HepG2 (cell line): ENCODE measurements around the gene C1orf146. TPM values are rescaled to one million over a fixed set of nuclear protein-coding genes. Genes with fewer than 3 reads are reported as not detected.

Source experiments
- ATAC-seq: fragments of 200-7000 bp; cut with Tn5 transposase; 3 replicates; pipeline ENCODE4 v1.9.1; 2020; ENCODE audit warnings: mild to moderate bottlenecking, moderate library complexity
- BruUV-seq: library from RNA; stranded (reverse); fragments of 400-500 nt; replicated peaks from 2 replicates; lab custom pipeline; 2021; lab: Mats Ljungman, UMichigan
- CTCF ChIA-PET: fragments of 300-600 bp; formaldehyde crosslinking; extraction: SDS; loops from one replicate; lab custom pipeline; 2021; ENCODE audit warnings: low total read pairs, inconsistent platforms, low intra/inter-chr PET ratio; lab: Yijun Ruan, JAX
- POLR2A ChIA-PET: fragments of 350-600 bp; sonication (Branson Sonifier 250); formaldehyde crosslinking; loops from one replicate; lab custom pipeline; 2020; ENCODE audit warnings: antibody characterized with exemption, inconsistent platforms; lab: Yijun Ruan, JAX
- DNase-seq: peaks from one replicate; pipeline ENCODE4 v3.0.0-alpha.2; 2015; ENCODE audit warnings: low spot score
- FAIRE-seq: peaks from 3 replicates; lab custom pipeline; 2011; peaks lifted over from hg19 to GRCh38; lab: Jason Lieb, UNC
- H2AFZ ChIP-seq: one replicate; pipeline ENCODE4 v1.6.1; 2011; ENCODE audit warnings: low read length, inconsistent platforms
- H3K27ac ChIP-seq: fragments of 300-600 bp; 3 replicates; pipeline ENCODE4 v1.8.0; 2011; ENCODE audit warnings: mixed run types, mild to moderate bottlenecking, mixed read lengths, low read length, inconsistent platforms; ENCODE audit not compliant: insufficient read depth; ENCODE audit errors: extremely low read length
- H3K27me3 ChIP-seq, 2 experiments: fragments of 200-600 bp in 1 of 2; 2 replicates in 1 of 2; 3 replicates in 1 of 2; pipeline versions ENCODE4 v1.6.0 to v1.8.0; 2011; ENCODE audit warnings: low read length in 2 of 2, mild to moderate bottlenecking in 2 of 2, moderate library complexity in 2 of 2, inconsistent platforms in 1 of 2; ENCODE audit not compliant: insufficient read depth in 2 of 2, control insufficient read depth in 1 of 2
- H3K36me3 ChIP-seq, 2 experiments: fragments of 200-600 bp in 1 of 2; replicated peaks in 1 of 2; 2 replicates in 1 of 2; 3 replicates in 1 of 2; pipeline versions ENCODE4 v1.5.1 to v1.8.0; 2011; ENCODE audit warnings: low read length in 2 of 2, inconsistent platforms in 1 of 2; ENCODE audit not compliant: insufficient read depth in 2 of 2, control insufficient read depth in 1 of 2
- H3K4me1 ChIP-seq: 2 replicates; pipeline ENCODE4 v1.5.1; 2012; ENCODE audit warnings: low read length, inconsistent platforms; ENCODE audit not compliant: insufficient read depth
- H3K4me2 ChIP-seq: 2 replicates; pipeline ENCODE4 v1.6.0; 2011; ENCODE audit warnings: low read depth, low read length, inconsistent platforms
- H3K4me3 ChIP-seq, 3 experiments: fragments of 200-600 bp in 1 of 3; sonication (generic), shearing (Covaris generic) in 1 of 3; replicated peaks in 1 of 3; 2 replicates each; pipeline ENCODE4 v1.5.1; 2011 to 2016; ENCODE audit warnings: low read length in 3 of 3, inconsistent platforms in 2 of 3, low read depth in 2 of 3, mild to moderate bottlenecking in 2 of 3, control low read depth in 1 of 3, mixed read lengths in 1 of 3; ENCODE audit not compliant: insufficient read depth in 1 of 3
- H3K79me2 ChIP-seq: one replicate; pipeline ENCODE4 v1.6.1; 2011; ENCODE audit warnings: low read length, inconsistent platforms; ENCODE audit not compliant: insufficient read depth
- H3K9ac ChIP-seq: 2 replicates; pipeline ENCODE4 v1.6.0; 2011; ENCODE audit warnings: mild to moderate bottlenecking, low read depth, low read length, inconsistent platforms; ENCODE audit not compliant: insufficient read depth
- H3K9me3 ChIP-seq: 2 replicates; pipeline ENCODE4 v1.5.1; 2012; ENCODE audit warnings: mild to moderate bottlenecking, low read length
- H4K20me1 ChIP-seq: 2 replicates; pipeline ENCODE4 v1.6.0; 2011; ENCODE audit warnings: inconsistent platforms, mild to moderate bottlenecking, low read length, moderate library complexity; ENCODE audit not compliant: insufficient read depth
- ATF1 ChIP-seq: IDR thresholded peaks from 2 replicates; pipeline ENCODE4 v1.6.1; 2016; ENCODE audit warnings: mild to moderate bottlenecking, control low read depth
- MXD4 ChIP-seq: IDR thresholded peaks from 2 replicates; pipeline ENCODE4 v1.6.1; 2016; ENCODE audit warnings: mild to moderate bottlenecking, missing biosample characterization, missing genetic modification reagents
- NCOR1 ChIP-seq: fragments of 200-600 bp; sonication (generic); IDR thresholded peaks from 2 replicates; pipeline ENCODE4 v1.7.0; 2017; ENCODE audit warnings: antibody characterized with exemption, low read length, borderline replicate concordance
- ZNF343 ChIP-seq: sonication (generic); formaldehyde crosslinking; IDR thresholded peaks from 2 replicates; pipeline ENCODE4 v1.4.0; 2020; ENCODE audit warnings: mild to moderate bottlenecking, missing genetic modification reagents
- ZNF749 ChIP-seq: sonication (generic); formaldehyde crosslinking; IDR thresholded peaks from 2 replicates; pipeline ENCODE4 v1.8.0; 2022; ENCODE audit warnings: mild to moderate bottlenecking, missing genetic modification reagents, moderate library complexity, borderline replicate concordance
- ZNF790 ChIP-seq: sonication (generic); formaldehyde crosslinking; IDR thresholded peaks from 2 replicates; pipeline ENCODE4 v1.8.0; 2022; ENCODE audit warnings: missing genetic modification reagents, mild to moderate bottlenecking, borderline replicate concordance
- WGBS: methylation state at CpG from one replicate; pipeline ENCODE4 v1.1.6; 2017; ENCODE audit warnings: low lambda C conversion rate; 5-methylcytosine and 5-hydroxymethylcytosine counted together
- in situ Hi-C: cut with HindIII; loops from 2 replicates; pipeline ENCODE4 v1.10.0; 2017; ENCODE audit warnings: low pct_unique_long_range_greater_than_20kb; ENCODE audit not compliant: extremely low pct_ligation_motif_present
- intact Hi-C: fragments of 100-400 bp; cut with micrococcal nuclease; formaldehyde crosslinking; loops from one replicate; pipeline ENCODE4 v1.10.0; 2022; ENCODE audit not compliant: unreplicated experiment
- polyA plus RNA-seq, 8 experiments: library from polyadenylated mRNA; depleted of rRNA in 3 of 8; stranded (reverse) in 7 of 8; unstranded in 1 of 8; fragments of >200 nt; fragmentation: Illumina TruSeq in 4 of 8; extraction: Trizol in 4 of 8; gene quantifications; 2 replicates each; pipeline versions ENCODE4 v1.2.1 to v1.2.3, GENCODE V29; 2011 to 2016; ENCODE audit warnings: low read depth in 4 of 8, missing spikeins in 1 of 8, mixed read lengths in 1 of 8; ENCODE audit not compliant: insufficient read depth in 1 of 8
- total RNA-seq, 5 experiments: library from RNA; depleted of rRNA; stranded (reverse); fragments of >200 nt; fragmentation: Illumina TruSeq; extraction: Trizol; gene quantifications; 2 replicates each; pipeline ENCODE4 v1.2.3, GENCODE V29; 2016; ENCODE audit warnings: low read depth in 1 of 5
- TF ChIP-seq, protein P1 (sequence below): sonication (generic); formaldehyde crosslinking; IDR thresholded peaks from 2 replicates; pipeline ENCODE4 v1.4.0; 2020; ENCODE audit warnings: missing genetic modification reagents, borderline replicate concordance

Gene C1orf146
- total and polyA plus RNA-seq, 2 of the 13 experiments (the other 11 are each of a cell fraction or from before 2014, with no cell fraction given), result not detected

DNA sequence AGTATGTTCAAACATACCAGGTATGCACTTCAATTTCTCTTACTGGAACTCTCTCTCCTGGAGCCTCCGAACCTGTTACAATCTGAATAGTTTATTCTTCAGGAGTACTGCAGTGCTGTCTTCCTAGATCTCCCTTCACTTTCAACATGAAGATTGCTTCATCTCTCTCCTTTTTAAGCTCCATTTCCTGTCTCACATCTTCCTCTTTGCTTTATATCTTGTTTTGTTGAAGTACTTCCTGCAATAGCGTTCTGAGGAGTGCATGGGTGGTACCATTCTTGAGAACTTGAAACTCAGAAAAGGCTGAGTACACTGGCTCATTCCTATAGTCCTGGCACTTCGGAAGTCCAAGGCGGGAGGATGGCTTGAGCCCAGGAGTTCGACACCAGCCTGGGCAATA is 15.7 kb upstream of the C1orf146 start:
- 21% methylated on average over 5 of the region's 5 CpGs for whole genome bisulfite sequencing
- DNase-seq, result no peak
- in situ Hi-C loops, result no loop called here
- no peak overlapping the region for H3K9ac ChIP-seq
- H3K36me3 ChIP-seq, result no peaks in the 10 kb centered on the region
- H3K4me1 ChIP-seq, result no peaks in the 10 kb centered on the region
- BruUV-seq, result no TSS peak
- POLR2A ChIA-PET, result no interaction called here
- TF ChIP-seq MXD4 (CRISPR knock-in tag), result no peak
- no peak for TF ChIP-seq ZNF790
- TF ChIP-seq, all 625 proteins: peak for 0
- FAIRE-seq, result no peak
- H3K4me2 ChIP-seq, result no peak overlapping the region
- H3K79me2 ChIP-seq, result no peaks in the 10 kb centered on the region
- intact Hi-C loops, result no loop called here
- H4K20me1 ChIP-seq, result no peaks in the 10 kb centered on the region
- CTCF ChIA-PET, result no interaction called here
- H3K27me3 ChIP-seq, result no peaks in the 10 kb centered on the region
- H2AFZ ChIP-seq, result no peak overlapping the region
- no peak overlapping the region for H3K4me3 ChIP-seq
- H3K27ac ChIP-seq, result no peak overlapping the region
- H3K9me3 ChIP-seq, result peaks cover 4% of the 10 kb centered on the region; the same call in 1 of the 2 replicates
- no peak for ATAC-seq

DNA sequence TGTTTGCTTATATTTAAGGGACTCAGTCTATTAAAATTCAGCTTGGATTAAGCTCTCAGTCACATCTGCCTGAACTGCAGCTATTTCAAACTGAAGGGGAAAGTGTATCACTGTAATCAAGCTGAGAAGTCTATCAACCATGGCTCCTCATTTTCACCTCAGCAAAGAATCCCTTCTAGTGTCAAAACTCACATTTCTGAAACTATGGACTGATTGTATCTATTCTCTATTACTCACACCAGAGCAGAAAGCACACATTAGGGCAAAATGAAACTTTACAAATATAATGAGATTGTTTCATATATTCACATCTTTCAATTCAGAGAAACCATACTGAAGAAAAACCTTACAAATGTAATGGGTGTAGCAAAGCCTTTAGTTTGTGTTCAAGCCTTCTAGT is 14.6 kb upstream of the C1orf146 start:
- H3K27me3 ChIP-seq, result no peaks in the 10 kb centered on the region
- H3K9me3 ChIP-seq, result peaks cover 4% of the 10 kb centered on the region; the same call in 1 of the 2 replicates
- no peak overlapping the region for H3K4me2 ChIP-seq
- no peak overlapping the region for H3K9ac ChIP-seq
- ATAC-seq (no peak), FAIRE-seq (no peak), DNase-seq (no peak)
- BruUV-seq, result no TSS peak
- intact Hi-C loops (no loop called here), in situ Hi-C loops (no loop called here)
- no peak overlapping the region for H3K4me3 ChIP-seq
- no peaks in the 10 kb centered on the region for H3K79me2 ChIP-seq
- H3K4me1 ChIP-seq, result no peaks in the 10 kb centered on the region
- H3K27ac ChIP-seq, result no peak overlapping the region
- POLR2A ChIA-PET, result no interaction called here
- TF ChIP-seq, protein P1, sequence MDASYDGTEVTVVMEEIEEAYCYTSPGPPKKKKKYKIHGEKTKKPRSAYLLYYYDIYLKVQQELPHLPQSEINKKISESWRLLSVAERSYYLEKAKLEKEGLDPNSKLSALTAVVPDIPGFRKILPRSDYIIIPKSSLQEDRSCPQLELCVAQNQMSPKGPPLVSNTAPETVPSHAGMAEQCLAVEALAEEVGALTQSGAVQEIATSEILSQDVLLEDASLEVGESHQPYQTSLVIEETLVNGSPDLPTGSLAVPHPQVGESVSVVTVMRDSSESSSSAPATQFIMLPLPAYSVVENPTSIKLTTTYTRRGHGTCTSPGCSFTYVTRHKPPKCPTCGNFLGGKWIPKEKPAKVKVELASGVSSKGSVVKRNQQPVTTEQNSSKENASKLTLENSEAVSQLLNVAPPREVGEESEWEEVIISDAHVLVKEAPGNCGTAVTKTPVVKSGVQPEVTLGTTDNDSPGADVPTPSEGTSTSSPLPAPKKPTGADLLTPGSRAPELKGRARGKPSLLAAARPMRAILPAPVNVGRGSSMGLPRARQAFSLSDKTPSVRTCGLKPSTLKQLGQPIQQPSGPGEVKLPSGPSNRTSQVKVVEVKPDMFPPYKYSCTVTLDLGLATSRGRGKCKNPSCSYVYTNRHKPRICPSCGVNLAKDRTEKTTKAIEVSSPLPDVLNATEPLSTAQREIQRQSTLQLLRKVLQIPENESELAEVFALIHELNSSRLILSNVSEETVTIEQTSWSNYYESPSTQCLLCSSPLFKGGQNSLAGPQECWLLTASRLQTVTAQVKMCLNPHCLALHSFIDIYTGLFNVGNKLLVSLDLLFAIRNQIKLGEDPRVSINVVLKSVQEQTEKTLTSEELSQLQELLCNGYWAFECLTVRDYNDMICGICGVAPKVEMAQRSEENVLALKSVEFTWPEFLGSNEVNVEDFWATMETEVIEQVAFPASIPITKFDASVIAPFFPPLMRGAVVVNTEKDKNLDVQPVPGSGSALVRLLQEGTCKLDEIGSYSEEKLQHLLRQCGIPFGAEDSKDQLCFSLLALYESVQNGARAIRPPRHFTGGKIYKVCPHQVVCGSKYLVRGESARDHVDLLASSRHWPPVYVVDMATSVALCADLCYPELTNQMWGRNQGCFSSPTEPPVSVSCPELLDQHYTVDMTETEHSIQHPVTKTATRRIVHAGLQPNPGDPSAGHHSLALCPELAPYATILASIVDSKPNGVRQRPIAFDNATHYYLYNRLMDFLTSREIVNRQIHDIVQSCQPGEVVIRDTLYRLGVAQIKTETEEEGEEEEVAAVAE (CRISPR knock-in tag), result no peak
- TF ChIP-seq ZNF749 (CRISPR knock-in tag), result no peak
- TF ChIP-seq NCOR1, result no peak
- no peak for TF ChIP-seq ZNF343 (CRISPR knock-in tag)
- TF ChIP-seq ATF1 (CRISPR knock-in tag), result no peak
- no peak overlapping the region for H2AFZ ChIP-seq
- CTCF ChIA-PET, result no interaction called here
- no peaks in the 10 kb centered on the region for H4K20me1 ChIP-seq
- no peaks in the 10 kb centered on the region for H3K36me3 ChIP-seq
